Measurements from ENCODE around the gene RANBP3.
A peak's percentile ranks its signal among the peaks of the same experiment; 100 is the strongest.

The RANBP3 gene

DNA sequence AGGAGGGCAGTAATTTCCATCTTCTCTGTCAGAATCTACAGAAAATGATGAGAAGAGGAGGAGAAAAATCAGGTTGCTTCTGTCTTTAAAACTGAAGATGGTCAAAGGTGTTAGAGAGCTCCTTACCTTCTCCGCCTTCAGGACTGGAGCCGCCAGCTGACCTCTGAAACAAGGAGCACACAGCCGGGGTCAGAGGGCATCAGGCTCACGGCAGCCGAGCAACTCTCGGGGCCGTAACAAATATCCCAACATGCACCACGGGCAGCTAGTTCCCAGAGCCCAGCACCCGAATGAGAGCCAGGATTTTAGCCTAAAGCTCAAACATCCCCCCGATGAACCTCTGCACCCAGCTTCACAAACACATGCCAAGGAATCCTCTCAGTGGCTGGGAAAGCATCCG, 36.3 kb downstream of the RANBP3 start:
- no peak for DNase-seq (ENCODE audit: extremely low read depth, low read depth)
- TF ChIP-seq, protein P1, sequence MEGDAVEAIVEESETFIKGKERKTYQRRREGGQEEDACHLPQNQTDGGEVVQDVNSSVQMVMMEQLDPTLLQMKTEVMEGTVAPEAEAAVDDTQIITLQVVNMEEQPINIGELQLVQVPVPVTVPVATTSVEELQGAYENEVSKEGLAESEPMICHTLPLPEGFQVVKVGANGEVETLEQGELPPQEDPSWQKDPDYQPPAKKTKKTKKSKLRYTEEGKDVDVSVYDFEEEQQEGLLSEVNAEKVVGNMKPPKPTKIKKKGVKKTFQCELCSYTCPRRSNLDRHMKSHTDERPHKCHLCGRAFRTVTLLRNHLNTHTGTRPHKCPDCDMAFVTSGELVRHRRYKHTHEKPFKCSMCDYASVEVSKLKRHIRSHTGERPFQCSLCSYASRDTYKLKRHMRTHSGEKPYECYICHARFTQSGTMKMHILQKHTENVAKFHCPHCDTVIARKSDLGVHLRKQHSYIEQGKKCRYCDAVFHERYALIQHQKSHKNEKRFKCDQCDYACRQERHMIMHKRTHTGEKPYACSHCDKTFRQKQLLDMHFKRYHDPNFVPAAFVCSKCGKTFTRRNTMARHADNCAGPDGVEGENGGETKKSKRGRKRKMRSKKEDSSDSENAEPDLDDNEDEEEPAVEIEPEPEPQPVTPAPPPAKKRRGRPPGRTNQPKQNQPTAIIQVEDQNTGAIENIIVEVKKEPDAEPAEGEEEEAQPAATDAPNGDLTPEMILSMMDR (IDR thresholded peaks at IDR 0.05; ENCODE audit: low read depth, low read length), result no peak

DNA sequence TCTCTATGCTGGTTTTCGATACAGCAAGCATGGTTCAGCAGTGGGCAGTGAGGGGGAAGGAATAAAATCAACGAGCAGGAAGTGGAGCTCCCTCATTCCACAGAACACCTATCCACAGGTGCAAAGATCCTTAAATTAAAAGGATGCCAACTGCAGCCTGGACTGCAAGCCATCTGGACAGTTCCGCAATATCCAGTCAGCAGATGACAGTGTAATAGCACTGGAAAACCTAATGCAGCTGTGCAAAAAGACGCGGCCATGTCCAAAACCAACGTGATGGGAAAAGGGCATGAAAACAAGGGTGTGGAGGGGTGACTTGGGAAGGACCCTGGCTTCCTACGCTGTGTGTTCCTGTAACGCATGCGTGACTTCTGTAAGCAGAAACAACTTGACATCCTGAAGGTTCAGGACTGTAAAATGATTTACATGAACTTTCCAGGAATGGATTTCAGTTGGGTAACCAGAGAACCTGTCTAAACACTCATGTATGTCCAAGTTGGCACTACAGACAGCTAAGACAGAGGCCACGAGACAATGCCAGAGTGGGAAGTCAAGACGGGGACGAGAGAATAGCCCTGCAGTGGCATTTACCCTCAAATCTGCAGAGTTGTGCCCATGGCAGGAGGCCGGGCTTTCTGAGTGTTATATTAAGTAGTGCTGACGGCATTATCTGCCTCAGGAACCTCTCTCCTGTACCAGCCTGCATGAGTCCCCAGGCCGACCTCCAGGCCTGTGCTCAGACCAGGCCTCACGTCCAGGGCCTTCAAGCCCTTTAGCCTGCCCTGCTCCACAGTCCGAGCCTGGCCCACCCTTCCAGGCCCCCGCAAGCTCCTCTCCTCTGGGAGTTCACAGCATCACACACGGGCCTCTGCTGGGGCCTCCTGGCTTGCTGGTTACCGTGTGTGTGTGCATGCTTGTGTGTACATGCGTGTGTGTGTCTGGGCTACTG, 37.4 kb downstream of the RANBP3 start:
- TF ChIP-seq, protein P1 (IDR thresholded peaks at IDR 0.05; ENCODE audit: low read depth, low read length), result no peak
- DNase-seq (ENCODE audit: extremely low read depth, low read depth), result no peak

DNA sequence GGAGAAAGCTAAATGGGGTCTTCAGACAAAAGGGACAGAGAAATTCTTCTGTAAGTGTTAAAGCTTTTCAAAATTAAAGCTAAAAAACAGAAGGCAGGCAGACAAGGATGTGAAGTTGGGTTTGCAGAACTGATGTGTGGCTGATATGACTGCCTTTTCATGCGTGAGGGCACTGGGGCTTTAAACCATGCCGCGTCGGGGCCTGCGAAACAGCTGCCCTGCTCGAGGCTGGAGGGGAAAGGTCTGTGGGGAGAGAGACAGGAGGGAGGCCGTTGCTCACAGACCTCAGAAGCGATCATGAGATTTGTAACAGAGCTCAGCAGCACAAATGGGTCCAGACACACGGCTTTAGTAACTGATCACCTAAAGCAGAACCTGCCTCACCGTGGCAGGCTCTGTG, 40.4 kb downstream of the RANBP3 start:
- DNase-seq (ENCODE audit: extremely low read depth, low read depth), result no peak
- TF ChIP-seq, protein P1 (IDR thresholded peaks at IDR 0.05; ENCODE audit: low read depth, low read length), result no peak

DNA sequence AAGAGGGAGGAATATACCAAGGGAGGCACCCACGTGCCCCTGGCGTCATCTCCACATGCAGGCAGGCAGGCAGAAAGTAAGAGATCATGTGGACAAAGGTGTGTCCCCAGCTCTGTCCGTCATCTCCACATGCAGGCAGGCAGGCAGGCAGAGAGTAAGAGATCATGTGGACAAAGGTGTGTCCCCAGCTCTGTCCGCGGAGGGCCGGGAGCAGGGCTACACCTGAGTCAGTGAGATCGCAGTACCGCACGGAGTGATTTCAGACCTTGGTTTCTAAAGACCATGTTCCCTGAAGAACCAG, 41.7 kb downstream of the RANBP3 start:
- TF ChIP-seq, protein P1 (IDR thresholded peaks at IDR 0.05; ENCODE audit: low read depth, low read length), result no peak

DNA sequence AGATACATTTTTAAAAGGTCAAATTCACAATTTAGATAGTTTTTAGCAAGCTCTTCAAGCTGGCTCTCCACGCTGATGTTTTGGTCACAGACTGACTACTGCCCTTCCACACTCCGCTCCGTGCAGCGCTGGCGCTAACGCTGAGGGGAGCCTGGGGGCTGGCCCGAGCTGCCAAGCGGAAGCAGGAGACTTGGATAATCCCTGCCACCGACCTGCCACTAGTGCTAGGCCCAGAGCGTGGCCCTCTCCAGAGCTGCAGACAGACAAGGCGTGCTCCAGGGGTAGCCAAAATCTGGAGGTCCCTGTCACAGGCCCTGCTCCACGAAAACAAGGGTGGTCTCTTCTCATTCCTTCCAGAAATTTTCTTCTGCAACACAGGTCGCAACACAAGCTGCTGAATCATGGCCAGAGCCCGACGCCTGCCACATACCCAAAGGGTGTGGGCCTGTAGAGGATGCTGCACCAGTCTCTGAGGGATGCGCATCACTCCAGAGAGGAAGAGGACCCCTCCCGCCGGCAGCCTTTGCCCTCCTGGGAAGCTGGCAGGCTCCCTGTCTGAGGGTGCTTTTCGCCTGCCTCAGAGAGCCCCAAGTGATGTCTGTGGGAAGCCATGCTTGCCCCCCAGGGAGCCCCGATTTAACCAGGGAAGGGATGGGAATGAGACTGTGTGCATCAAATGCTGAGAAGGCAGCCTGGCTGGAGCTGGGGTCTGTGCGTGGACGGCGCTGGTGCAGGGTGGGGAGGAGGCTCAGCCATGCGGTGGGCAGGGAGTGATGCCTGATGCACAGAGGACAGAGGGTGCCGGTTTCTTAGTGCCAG, 42.3 kb downstream of the RANBP3 start:
- TF ChIP-seq, protein P1 (IDR thresholded peaks at IDR 0.05; ENCODE audit: low read depth, low read length), result no peak
- no peak for DNase-seq (ENCODE audit: extremely low read depth, low read depth)

More for the DNA sequence above, 41.7 kb downstream of the RANBP3 start:
- no peak for DNase-seq (ENCODE audit: extremely low read depth, low read depth)

DNA sequence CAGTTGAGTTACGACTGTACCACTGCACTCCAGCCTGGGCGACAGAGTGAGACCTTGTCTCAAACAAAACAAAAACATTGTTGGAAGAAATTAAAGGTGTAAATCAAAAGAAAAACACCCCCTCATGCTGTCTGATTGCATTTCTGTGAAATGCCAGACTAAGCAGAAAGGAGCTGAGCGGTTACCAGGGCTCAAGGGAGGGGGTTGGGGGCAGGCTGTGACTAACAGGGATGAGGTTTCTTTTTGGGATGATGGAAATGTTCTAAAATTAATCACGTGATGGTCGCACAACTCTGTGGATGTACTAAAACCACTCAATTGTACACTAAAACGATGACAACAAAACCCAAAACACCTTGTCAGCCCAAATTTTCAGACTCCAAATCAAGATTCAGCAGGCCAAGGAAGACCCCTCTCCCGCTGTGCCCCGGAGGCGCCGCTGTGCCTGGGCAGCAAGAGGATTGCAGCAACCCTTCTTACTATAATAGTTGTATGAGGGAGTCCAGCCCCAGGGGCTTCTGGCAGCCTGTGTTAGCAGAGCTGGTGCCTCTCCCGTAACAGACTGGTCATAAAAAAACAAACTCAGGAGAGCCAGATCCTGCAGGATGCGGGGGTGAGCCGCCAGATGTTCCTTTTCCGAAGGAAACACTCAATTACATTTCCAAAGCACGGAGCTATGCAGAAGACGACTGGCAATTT, 43.0 kb downstream of the RANBP3 start:
- DNase-seq (ENCODE audit: extremely low read depth, low read depth), result peak; percentile 64
- TF ChIP-seq, protein P1 (IDR thresholded peaks at IDR 0.05; ENCODE audit: low read depth, low read length), result no peak
